ENCODE measurements around the gene KMT2A. TPM values are rescaled to one million over a fixed set of nuclear protein-coding genes. Genes with fewer than 3 reads are reported as not detected.

KMT2A gene
- total and polyA plus RNA-seq, 10 of the 15 experiments (the other 5 are each of a cell fraction or from before 2014, with no cell fraction given) = 6.1 to 56.9 (median 25.4) TPM

DNA sequence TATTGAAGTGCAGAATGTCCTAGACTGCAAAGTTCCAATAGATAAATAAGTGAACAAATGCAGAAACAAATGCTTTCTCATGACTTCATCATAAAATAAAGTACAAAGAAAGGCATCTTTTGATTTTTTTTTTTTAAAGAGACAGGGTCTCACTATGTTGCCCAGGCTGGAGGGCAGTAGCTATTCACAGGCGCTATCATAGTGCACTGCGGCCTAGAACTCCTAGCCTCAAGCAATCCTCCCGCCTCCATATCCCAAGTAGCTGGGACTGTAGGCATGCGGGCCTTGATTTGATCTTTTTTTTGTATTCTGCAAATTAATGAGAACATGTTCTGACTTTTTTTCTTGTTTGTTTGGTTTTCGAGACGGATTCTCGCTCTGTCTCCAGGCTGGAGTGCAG, 138.3 kb downstream of the KMT2A start:
- intact Hi-C loops (cut with micrococcal nuclease; ENCODE audit: unreplicated experiment) (loop anchor here (10.0 kb wide), 1 partner anchor 280 kb away; no protein-coding TSS in a partner anchor), in situ Hi-C loops (cut with MboI) (no loop called here)
- DNase-seq (ENCODE audit: low read depth, low spot score) (no peak), FAIRE-seq (no peak), ATAC-seq (no peak)
- ChIA-PET SMC1A (ENCODE audit: uncharacterized antibody, unreplicated experiment) (no interaction called here), POLR2A (no interaction called here), CTCF (interaction anchor here (0.6 to 1.0 kb wide), 2 partner anchors 18 to 126 kb away, joined by 3 to 4 read pairs; no protein-coding TSS in a partner anchor), RAD21 (ENCODE audit: unreplicated experiment) (no interaction called here)
- H3K27ac ChIP-seq (ENCODE audit: control insufficient read depth, insufficient read depth) = no peak overlapping the region
- no peak overlapping the region for H3K9ac ChIP-seq (ENCODE audit: control insufficient read depth, insufficient read depth, low read length)
- H4K20me1 ChIP-seq (ENCODE audit: control insufficient read depth, insufficient read depth) = 0 out of 2 replicates have a peak, but pooled peaks cover 3% of the 10 kb centered on the region
- H2AFZ ChIP-seq (ENCODE audit: control insufficient read depth, low read depth, low read length) = no peak overlapping the region
- peak overlapping the region; percentile 28; the same call in 1 of the 2 replicates for H3K4me3 ChIP-seq
- over 99% methylated on average over 7 of the region's 7 CpGs for WGBS (ENCODE audit: insufficient coverage, insufficient replicate concordance, low lambda C conversion rate, missing lambda C conversion rate)
- H3K27me3 ChIP-seq (replicated peaks in 1 of 2; ENCODE audit: control insufficient read depth in 2 of 2, insufficient read depth in 2 of 2, low read length in 1 of 2) = no peaks in the 10 kb centered on the region
- TF ChIP-seq, protein P1, sequence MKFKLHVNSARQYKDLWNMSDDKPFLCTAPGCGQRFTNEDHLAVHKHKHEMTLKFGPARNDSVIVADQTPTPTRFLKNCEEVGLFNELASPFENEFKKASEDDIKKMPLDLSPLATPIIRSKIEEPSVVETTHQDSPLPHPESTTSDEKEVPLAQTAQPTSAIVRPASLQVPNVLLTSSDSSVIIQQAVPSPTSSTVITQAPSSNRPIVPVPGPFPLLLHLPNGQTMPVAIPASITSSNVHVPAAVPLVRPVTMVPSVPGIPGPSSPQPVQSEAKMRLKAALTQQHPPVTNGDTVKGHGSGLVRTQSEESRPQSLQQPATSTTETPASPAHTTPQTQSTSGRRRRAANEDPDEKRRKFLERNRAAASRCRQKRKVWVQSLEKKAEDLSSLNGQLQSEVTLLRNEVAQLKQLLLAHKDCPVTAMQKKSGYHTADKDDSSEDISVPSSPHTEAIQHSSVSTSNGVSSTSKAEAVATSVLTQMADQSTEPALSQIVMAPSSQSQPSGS (IDR thresholded peaks at IDR 0.05; ENCODE audit: low read length) = no peak
- TF ChIP-seq, protein P2, sequence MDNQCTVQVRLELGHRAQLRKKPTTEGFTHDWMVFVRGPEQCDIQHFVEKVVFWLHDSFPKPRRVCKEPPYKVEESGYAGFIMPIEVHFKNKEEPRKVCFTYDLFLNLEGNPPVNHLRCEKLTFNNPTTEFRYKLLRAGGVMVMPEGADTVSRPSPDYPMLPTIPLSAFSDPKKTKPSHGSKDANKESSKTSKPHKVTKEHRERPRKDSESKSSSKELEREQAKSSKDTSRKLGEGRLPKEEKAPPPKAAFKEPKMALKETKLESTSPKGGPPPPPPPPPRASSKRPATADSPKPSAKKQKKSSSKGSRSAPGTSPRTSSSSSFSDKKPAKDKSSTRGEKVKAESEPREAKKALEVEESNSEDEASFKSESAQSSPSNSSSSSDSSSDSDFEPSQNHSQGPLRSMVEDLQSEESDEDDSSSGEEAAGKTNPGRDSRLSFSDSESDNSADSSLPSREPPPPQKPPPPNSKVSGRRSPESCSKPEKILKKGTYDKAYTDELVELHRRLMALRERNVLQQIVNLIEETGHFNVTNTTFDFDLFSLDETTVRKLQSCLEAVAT (IDR thresholded peaks at IDR 0.05) = peak; percentile 80
- TF ChIP-seq, protein P3, sequence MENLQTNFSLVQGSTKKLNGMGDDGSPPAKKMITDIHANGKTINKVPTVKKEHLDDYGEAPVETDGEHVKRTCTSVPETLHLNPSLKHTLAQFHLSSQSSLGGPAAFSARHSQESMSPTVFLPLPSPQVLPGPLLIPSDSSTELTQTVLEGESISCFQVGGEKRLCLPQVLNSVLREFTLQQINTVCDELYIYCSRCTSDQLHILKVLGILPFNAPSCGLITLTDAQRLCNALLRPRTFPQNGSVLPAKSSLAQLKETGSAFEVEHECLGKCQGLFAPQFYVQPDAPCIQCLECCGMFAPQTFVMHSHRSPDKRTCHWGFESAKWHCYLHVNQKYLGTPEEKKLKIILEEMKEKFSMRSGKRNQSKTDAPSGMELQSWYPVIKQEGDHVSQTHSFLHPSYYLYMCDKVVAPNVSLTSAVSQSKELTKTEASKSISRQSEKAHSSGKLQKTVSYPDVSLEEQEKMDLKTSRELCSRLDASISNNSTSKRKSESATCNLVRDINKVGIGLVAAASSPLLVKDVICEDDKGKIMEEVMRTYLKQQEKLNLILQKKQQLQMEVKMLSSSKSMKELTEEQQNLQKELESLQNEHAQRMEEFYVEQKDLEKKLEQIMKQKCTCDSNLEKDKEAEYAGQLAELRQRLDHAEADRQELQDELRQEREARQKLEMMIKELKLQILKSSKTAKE (IDR thresholded peaks at IDR 0.05; ENCODE audit: low read depth, poor library complexity, severe bottlenecking) = no peak
- peaks cover 71% of the 10 kb centered on the region for H3K79me2 ChIP-seq (ENCODE audit: control insufficient read depth, insufficient read depth, low read length)
- peaks cover 0 to 5% of the 10 kb centered on the region in 2 experiments; a peak in 1 of 4 replicates for H3K36me3 ChIP-seq (ENCODE audit: control insufficient read depth in 2 of 2, insufficient read depth in 2 of 2, low read length in 1 of 2)
- no TSS peak for BruUV-seq (replicated peaks)
- no peaks in the 10 kb centered on the region for H3K9me3 ChIP-seq (replicated peaks; ENCODE audit: control insufficient read depth, insufficient read depth, low read length)
- H3K4me2 ChIP-seq (ENCODE audit: control insufficient read depth, insufficient read depth) = peak overlapping the region; percentile 84
- H3K4me1 ChIP-seq (ENCODE audit: control insufficient read depth, insufficient read depth, low read length) = peaks cover 3% of the 10 kb centered on the region; the same call in 1 of the 2 replicates

Other genes starting within 250 kb of the KMT2A start
Only the 7 nearest of the 14 such genes appear.
- 0.44 TPM in 1 of 2 replicates, not detected in the other for gene CD3D, start 93.8 kb upstream of the KMT2A start, total RNA-seq (2014; rRNA removed)
- gene CD3D, start 93.8 kb upstream of the KMT2A start, total RNA-seq (2014; rRNA removed; fragmentation: Illumina TruSeq; extraction: Trizol) = not detected in 2 replicates
- gene CD3D, start 93.8 kb upstream of the KMT2A start, total RNA-seq (2021) = 0.32 and 0.69 TPM in 2 replicates
- gene CD3D, start 93.8 kb upstream of the KMT2A start, polyA plus RNA-seq (2011; rRNA removed) = not detected in 2 replicates
- 0.13 TPM in 1 of 2 replicates, not detected in the other for gene CD3D, start 93.8 kb upstream of the KMT2A start, polyA plus RNA-seq (2014; fragmentation: Illumina TruSeq; extraction: Trizol)
- under 1 TPM; 0.13 to 0.45 TPM for gene CD3D, start 93.8 kb upstream of the KMT2A start, polyA plus RNA-seq (2014; fragmentation: Nextera tagmentation; extraction: Ambion mirVana)
- gene CD3D, start 93.8 kb upstream of the KMT2A start, polyA plus RNA-seq (2014; rRNA removed) = not detected in 2 replicates
- not detected for gene CD3D, start 93.8 kb upstream of the KMT2A start, polyA plus RNA-seq (2016; fragmentation: Nextera tagmentation; extraction: Ambion mirVana)
- not detected in 2 replicates for gene CD3G, start 92.1 kb upstream of the KMT2A start, total RNA-seq (2014; rRNA removed)
- not detected in 2 replicates for gene CD3G, start 92.1 kb upstream of the KMT2A start, total RNA-seq (2014; rRNA removed; fragmentation: Illumina TruSeq; extraction: Trizol)
- 0.13 and 0.21 TPM in 2 replicates for gene CD3G, start 92.1 kb upstream of the KMT2A start, total RNA-seq (2021)
- gene CD3G, start 92.1 kb upstream of the KMT2A start, polyA plus RNA-seq (2011; rRNA removed) = 0.04 TPM in 1 of 2 replicates, not detected in the other
- gene CD3G, start 92.1 kb upstream of the KMT2A start, polyA plus RNA-seq (2014; fragmentation: Illumina TruSeq; extraction: Trizol) = 0.10 and 0.22 TPM in 2 replicates
- gene CD3G, start 92.1 kb upstream of the KMT2A start, polyA plus RNA-seq (2014; fragmentation: Nextera tagmentation; extraction: Ambion mirVana) = under 1 TPM in 1 of 2 experiments, not detected in 1; 0.16 TPM
- gene CD3G, start 92.1 kb upstream of the KMT2A start, polyA plus RNA-seq (2014; rRNA removed) = not detected in 2 replicates
- gene CD3G, start 92.1 kb upstream of the KMT2A start, polyA plus RNA-seq (2016; fragmentation: Nextera tagmentation; extraction: Ambion mirVana) = not detected
- 39.6 and 44.5 TPM in 2 replicates for gene UBE4A, start 76.9 kb upstream of the KMT2A start, total RNA-seq (2014; rRNA removed)
- gene UBE4A, start 76.9 kb upstream of the KMT2A start, total RNA-seq (2014; rRNA removed; fragmentation: Illumina TruSeq; extraction: Trizol) = 36.2 and 36.4 TPM in 2 replicates
- gene UBE4A, start 76.9 kb upstream of the KMT2A start, total RNA-seq (2021) = 30.1 and 31.1 TPM in 2 replicates
- gene UBE4A, start 76.9 kb upstream of the KMT2A start, polyA plus RNA-seq (2011; rRNA removed) = 22.9 and 23.2 TPM in 2 replicates
- 29.5 and 35.5 TPM in 2 replicates for gene UBE4A, start 76.9 kb upstream of the KMT2A start, polyA plus RNA-seq (2014; fragmentation: Illumina TruSeq; extraction: Trizol)
- 10 to 100 TPM in 1 of 2 experiments, 1 to 10 TPM in 1; 6.2 to 13.9 TPM for gene UBE4A, start 76.9 kb upstream of the KMT2A start, polyA plus RNA-seq (2014; fragmentation: Nextera tagmentation; extraction: Ambion mirVana)
- gene UBE4A, start 76.9 kb upstream of the KMT2A start, polyA plus RNA-seq (2014; rRNA removed) = 15.9 and 17.1 TPM in 2 replicates
- gene UBE4A, start 76.9 kb upstream of the KMT2A start, polyA plus RNA-seq (2016; fragmentation: Nextera tagmentation; extraction: Ambion mirVana) = 10 to 100 TPM; 36.8 to 37.5 TPM
- 211 and 295 TPM in 2 replicates for gene ATP5MG, start 34.9 kb upstream of the KMT2A start, total RNA-seq (2014; rRNA removed)
- 317 and 321 TPM in 2 replicates for gene ATP5MG, start 34.9 kb upstream of the KMT2A start, total RNA-seq (2014; rRNA removed; fragmentation: Illumina TruSeq; extraction: Trizol)
- gene ATP5MG, start 34.9 kb upstream of the KMT2A start, total RNA-seq (2021) = 316 and 333 TPM in 2 replicates
- gene ATP5MG, start 34.9 kb upstream of the KMT2A start, polyA plus RNA-seq (2011; rRNA removed) = 735 and 1,009 TPM in 2 replicates
- 287 and 299 TPM in 2 replicates for gene ATP5MG, start 34.9 kb upstream of the KMT2A start, polyA plus RNA-seq (2014; fragmentation: Illumina TruSeq; extraction: Trizol)
- gene ATP5MG, start 34.9 kb upstream of the KMT2A start, polyA plus RNA-seq (2014; fragmentation: Nextera tagmentation; extraction: Ambion mirVana) = 1,000 to 10,000 TPM; 2,154 to 2,276 TPM
- 531 and 577 TPM in 2 replicates for gene ATP5MG, start 34.9 kb upstream of the KMT2A start, polyA plus RNA-seq (2014; rRNA removed)
- gene ATP5MG, start 34.9 kb upstream of the KMT2A start, polyA plus RNA-seq (2016; fragmentation: Nextera tagmentation; extraction: Ambion mirVana) = 1,000 to 10,000 TPM; 1,057 to 1,150 TPM
- gene TTC36, start 91.0 kb downstream of the KMT2A start, total RNA-seq (2014; rRNA removed) = 0.49 TPM in 1 of 2 replicates, not detected in the other
- gene TTC36, start 91.0 kb downstream of the KMT2A start, total RNA-seq (2014; rRNA removed; fragmentation: Illumina TruSeq; extraction: Trizol) = not detected in 2 replicates
- 0.27 TPM in 1 of 2 replicates, not detected in the other for gene TTC36, start 91.0 kb downstream of the KMT2A start, total RNA-seq (2021)
- gene TTC36, start 91.0 kb downstream of the KMT2A start, polyA plus RNA-seq (2011; rRNA removed) = not detected in 2 replicates
- not detected in 2 replicates for gene TTC36, start 91.0 kb downstream of the KMT2A start, polyA plus RNA-seq (2014; fragmentation: Illumina TruSeq; extraction: Trizol)
- not detected for gene TTC36, start 91.0 kb downstream of the KMT2A start, polyA plus RNA-seq (2014; fragmentation: Nextera tagmentation; extraction: Ambion mirVana)
- 0.22 and 0.28 TPM in 2 replicates for gene TTC36, start 91.0 kb downstream of the KMT2A start, polyA plus RNA-seq (2014; rRNA removed)
- under 1 TPM; 0.59 to 0.78 TPM for gene TTC36, start 91.0 kb downstream of the KMT2A start, polyA plus RNA-seq (2016; fragmentation: Nextera tagmentation; extraction: Ambion mirVana)
- 7.9 and 13.9 TPM in 2 replicates for gene TMEM25, start 94.7 kb downstream of the KMT2A start, total RNA-seq (2014; rRNA removed)
- gene TMEM25, start 94.7 kb downstream of the KMT2A start, total RNA-seq (2014; rRNA removed; fragmentation: Illumina TruSeq; extraction: Trizol) = 4.6 and 5.2 TPM in 2 replicates
- gene TMEM25, start 94.7 kb downstream of the KMT2A start, total RNA-seq (2021) = 8.5 and 10.2 TPM in 2 replicates
- 3.3 and 5.2 TPM in 2 replicates for gene TMEM25, start 94.7 kb downstream of the KMT2A start, polyA plus RNA-seq (2011; rRNA removed)
- gene TMEM25, start 94.7 kb downstream of the KMT2A start, polyA plus RNA-seq (2014; fragmentation: Illumina TruSeq; extraction: Trizol) = 3.5 and 7.5 TPM in 2 replicates
- gene TMEM25, start 94.7 kb downstream of the KMT2A start, polyA plus RNA-seq (2014; fragmentation: Nextera tagmentation; extraction: Ambion mirVana) = 1 to 10 TPM; 1.4 to 1.7 TPM
- gene TMEM25, start 94.7 kb downstream of the KMT2A start, polyA plus RNA-seq (2014; rRNA removed) = 7.9 and 9.4 TPM in 2 replicates
- 1 to 10 TPM; 8.2 to 9.1 TPM for gene TMEM25, start 94.7 kb downstream of the KMT2A start, polyA plus RNA-seq (2016; fragmentation: Nextera tagmentation; extraction: Ambion mirVana)
- 15.4 and 19.3 TPM in 2 replicates for gene IFT46, start 129.4 kb downstream of the KMT2A start, total RNA-seq (2014; rRNA removed)
- gene IFT46, start 129.4 kb downstream of the KMT2A start, total RNA-seq (2014; rRNA removed; fragmentation: Illumina TruSeq; extraction: Trizol) = 15.0 and 15.3 TPM in 2 replicates
- gene IFT46, start 129.4 kb downstream of the KMT2A start, total RNA-seq (2021) = 10.3 and 11.2 TPM in 2 replicates
- gene IFT46, start 129.4 kb downstream of the KMT2A start, polyA plus RNA-seq (2011; rRNA removed) = 26.6 and 29.7 TPM in 2 replicates
- gene IFT46, start 129.4 kb downstream of the KMT2A start, polyA plus RNA-seq (2014; fragmentation: Illumina TruSeq; extraction: Trizol) = 16.8 and 23.4 TPM in 2 replicates
- 10 to 100 TPM; 19.4 to 21.6 TPM for gene IFT46, start 129.4 kb downstream of the KMT2A start, polyA plus RNA-seq (2014; fragmentation: Nextera tagmentation; extraction: Ambion mirVana)
- 12.6 and 14.5 TPM in 2 replicates for gene IFT46, start 129.4 kb downstream of the KMT2A start, polyA plus RNA-seq (2014; rRNA removed)
- 10 to 100 TPM; 14.2 to 16.6 TPM for gene IFT46, start 129.4 kb downstream of the KMT2A start, polyA plus RNA-seq (2016; fragmentation: Nextera tagmentation; extraction: Ambion mirVana)